ENCODE results near the gene STK39.

- TF ChIP-seq USF2 (IDR thresholded peaks at IDR 0.05; ENCODE audit: low read depth, low read length) = no peak
- no peak for TF ChIP-seq SMC3 (IDR thresholded peaks at IDR 0.05; ENCODE audit: low read depth, low read length)
- TF ChIP-seq CTCF (conservative IDR thresholded peaks at IDR 0.05; ENCODE audit: low read depth, low read length) = no peak
- no peak for TF ChIP-seq RAD21 (IDR thresholded peaks at IDR 0.05; ENCODE audit: low read length)
- TF ChIP-seq BHLHE40 (IDR thresholded peaks at IDR 0.05; ENCODE audit: low read depth, low read length) = no peak
- TF ChIP-seq CHD1 (IDR thresholded peaks at IDR 0.05; ENCODE audit: low read depth, low read length) = no peak
- TF ChIP-seq RCOR1 (IDR thresholded peaks at IDR 0.05; ENCODE audit: insufficient replicate concordance, low read length) = no peak
- no peak for TF ChIP-seq RFX5 (IDR thresholded peaks at IDR 0.05; ENCODE audit: low read depth, low read length)
- no peak for TF ChIP-seq MXI1 (IDR thresholded peaks at IDR 0.05; ENCODE audit: borderline replicate concordance, low read depth, low read length)
These were observed 35.7 kb downstream of the STK39 start for GRCh38 chr2:168211664-168212163.
